ENCODE results near the gene ROR1. TPM values are rescaled to one million over a fixed set of nuclear protein-coding genes. Genes with fewer than 3 reads are reported as not detected.

ROR1 gene
- total RNA-seq, 1 donor from 2014 or later = 6.7 TPM

DNA sequence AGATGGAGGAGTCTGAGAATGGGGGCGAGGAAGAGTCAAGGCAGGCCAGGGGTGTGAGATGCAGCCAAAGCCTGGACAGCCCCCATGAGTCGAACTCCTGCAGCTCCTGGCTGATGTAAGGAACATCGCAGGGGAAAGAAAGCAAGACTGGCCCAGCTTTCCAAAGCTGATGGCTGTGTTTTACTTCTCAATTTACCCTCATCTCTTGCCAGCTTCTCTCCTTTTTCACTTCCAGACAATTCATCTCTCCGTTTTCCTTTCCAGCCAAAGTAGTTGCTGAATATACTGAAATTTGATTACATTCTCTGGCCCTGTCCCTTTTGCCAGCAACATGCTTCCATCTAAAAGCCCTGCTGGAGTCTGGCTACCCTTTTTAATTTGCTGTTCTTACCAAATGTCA is 389.6 kb downstream of the ROR1 start:
- TF ChIP-seq, protein P1, sequence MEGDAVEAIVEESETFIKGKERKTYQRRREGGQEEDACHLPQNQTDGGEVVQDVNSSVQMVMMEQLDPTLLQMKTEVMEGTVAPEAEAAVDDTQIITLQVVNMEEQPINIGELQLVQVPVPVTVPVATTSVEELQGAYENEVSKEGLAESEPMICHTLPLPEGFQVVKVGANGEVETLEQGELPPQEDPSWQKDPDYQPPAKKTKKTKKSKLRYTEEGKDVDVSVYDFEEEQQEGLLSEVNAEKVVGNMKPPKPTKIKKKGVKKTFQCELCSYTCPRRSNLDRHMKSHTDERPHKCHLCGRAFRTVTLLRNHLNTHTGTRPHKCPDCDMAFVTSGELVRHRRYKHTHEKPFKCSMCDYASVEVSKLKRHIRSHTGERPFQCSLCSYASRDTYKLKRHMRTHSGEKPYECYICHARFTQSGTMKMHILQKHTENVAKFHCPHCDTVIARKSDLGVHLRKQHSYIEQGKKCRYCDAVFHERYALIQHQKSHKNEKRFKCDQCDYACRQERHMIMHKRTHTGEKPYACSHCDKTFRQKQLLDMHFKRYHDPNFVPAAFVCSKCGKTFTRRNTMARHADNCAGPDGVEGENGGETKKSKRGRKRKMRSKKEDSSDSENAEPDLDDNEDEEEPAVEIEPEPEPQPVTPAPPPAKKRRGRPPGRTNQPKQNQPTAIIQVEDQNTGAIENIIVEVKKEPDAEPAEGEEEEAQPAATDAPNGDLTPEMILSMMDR (IDR thresholded peaks at IDR 0.05; ENCODE audit: unreplicated experiment) = no peak
- Mint-ChIP-seq H3K27ac (ENCODE audit: unreplicated experiment) (no peak overlapping the region), H3K4me1 (ENCODE audit: unreplicated experiment) (peaks cover 19% of the 10 kb centered on the region), H3K4me3 (ENCODE audit: unreplicated experiment) (no peak overlapping the region), H3K36me3 (ENCODE audit: low read depth, unreplicated experiment) (no peaks in the 10 kb centered on the region), H3K9me3 (ENCODE audit: unreplicated experiment) (no peaks in the 10 kb centered on the region), H3K27me3 (ENCODE audit: unreplicated experiment) (no peaks in the 10 kb centered on the region)
- DNase-seq (ENCODE audit: low spot score) = no peak

DNA sequence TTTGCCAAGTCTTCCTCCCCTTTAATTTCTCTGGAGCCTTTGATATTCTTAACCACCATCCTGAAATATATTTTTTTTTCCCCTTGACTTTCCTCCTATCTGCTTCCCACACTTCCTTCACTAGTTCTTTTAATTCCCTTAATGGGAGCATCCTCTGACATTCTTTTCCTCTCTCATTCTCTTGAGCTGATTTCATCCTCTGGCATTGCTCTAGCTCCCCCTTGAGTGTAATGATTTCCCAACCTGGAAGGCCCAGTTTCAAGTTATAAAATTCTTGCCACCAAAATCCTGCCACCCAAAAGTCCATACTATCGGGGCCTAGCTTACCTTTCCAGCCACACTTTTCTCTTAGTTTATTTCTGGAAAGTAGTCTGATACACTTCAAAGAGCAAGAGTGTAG is 390.2 kb downstream of the ROR1 start:
- DNase-seq (ENCODE audit: low spot score) = peak; percentile 12
- Mint-ChIP-seq H3K27me3 (ENCODE audit: unreplicated experiment) (no peaks in the 10 kb centered on the region), H3K27ac (ENCODE audit: unreplicated experiment) (no peak overlapping the region), H3K9me3 (ENCODE audit: unreplicated experiment) (no peaks in the 10 kb centered on the region), H3K4me1 (ENCODE audit: unreplicated experiment) (peaks cover 19% of the 10 kb centered on the region), H3K36me3 (ENCODE audit: low read depth, unreplicated experiment) (peaks cover under 1% of the 10 kb centered on the region), H3K4me3 (ENCODE audit: unreplicated experiment) (no peak overlapping the region)
- TF ChIP-seq, protein P1 (IDR thresholded peaks at IDR 0.05; ENCODE audit: unreplicated experiment) = no peak

DNA sequence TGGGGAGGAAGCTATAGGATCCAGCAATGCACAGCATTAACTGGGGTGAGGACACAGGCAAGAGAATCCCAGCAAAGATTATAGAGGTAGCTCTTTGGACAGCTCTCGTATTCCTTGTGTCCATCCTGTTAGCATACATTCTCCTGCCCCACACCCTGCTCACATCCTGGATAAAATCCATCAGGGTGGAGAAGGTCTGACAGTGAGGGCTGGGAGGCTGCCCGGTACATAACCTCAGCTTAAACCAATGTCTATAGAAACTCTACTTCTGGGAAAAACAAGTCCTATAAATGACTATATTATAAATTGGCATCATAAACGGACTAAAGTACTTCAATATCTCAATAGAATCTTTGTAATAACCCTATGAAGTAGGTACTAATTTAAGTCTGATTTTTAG is 392.8 kb downstream of the ROR1 start:
- Mint-ChIP-seq H3K4me3 (ENCODE audit: unreplicated experiment) (no peak overlapping the region), H3K9me3 (ENCODE audit: unreplicated experiment) (no peaks in the 10 kb centered on the region), H3K4me1 (ENCODE audit: unreplicated experiment) (peaks cover 18% of the 10 kb centered on the region), H3K27me3 (ENCODE audit: unreplicated experiment) (peaks cover 2% of the 10 kb centered on the region), H3K36me3 (ENCODE audit: low read depth, unreplicated experiment) (peaks cover 9% of the 10 kb centered on the region), H3K27ac (ENCODE audit: unreplicated experiment) (no peak overlapping the region)
- no peak for DNase-seq (ENCODE audit: low spot score)
- TF ChIP-seq, protein P1 (IDR thresholded peaks at IDR 0.05; ENCODE audit: unreplicated experiment) = no peak

DNA sequence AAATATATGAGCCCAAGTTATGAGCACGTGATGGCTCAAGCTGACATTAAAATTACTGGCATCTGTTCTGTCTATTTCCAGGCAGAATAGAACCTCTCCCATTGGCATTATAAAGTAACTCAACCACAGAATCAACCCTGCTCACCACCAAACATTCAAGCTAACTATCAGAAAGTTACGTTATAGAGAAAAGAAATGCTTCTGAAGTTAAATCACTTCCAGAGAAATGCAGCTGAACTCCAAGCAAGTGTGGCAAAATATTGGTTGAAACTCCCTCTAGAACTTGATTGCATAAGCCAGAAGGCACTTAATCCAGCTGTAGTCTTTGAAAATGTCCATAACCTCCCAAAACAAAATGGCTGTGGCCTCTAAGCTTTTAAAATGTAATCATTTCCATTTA is 393.4 kb downstream of the ROR1 start:
- Mint-ChIP-seq H3K4me1 (ENCODE audit: unreplicated experiment) (peaks cover 19% of the 10 kb centered on the region), H3K36me3 (ENCODE audit: low read depth, unreplicated experiment) (peaks cover 9% of the 10 kb centered on the region), H3K9me3 (ENCODE audit: unreplicated experiment) (no peaks in the 10 kb centered on the region), H3K4me3 (ENCODE audit: unreplicated experiment) (no peak overlapping the region), H3K27me3 (ENCODE audit: unreplicated experiment) (peaks cover 2% of the 10 kb centered on the region), H3K27ac (ENCODE audit: unreplicated experiment) (no peak overlapping the region)
- DNase-seq (ENCODE audit: low spot score) = no peak
- TF ChIP-seq, protein P1 (IDR thresholded peaks at IDR 0.05; ENCODE audit: unreplicated experiment) = no peak

DNA sequence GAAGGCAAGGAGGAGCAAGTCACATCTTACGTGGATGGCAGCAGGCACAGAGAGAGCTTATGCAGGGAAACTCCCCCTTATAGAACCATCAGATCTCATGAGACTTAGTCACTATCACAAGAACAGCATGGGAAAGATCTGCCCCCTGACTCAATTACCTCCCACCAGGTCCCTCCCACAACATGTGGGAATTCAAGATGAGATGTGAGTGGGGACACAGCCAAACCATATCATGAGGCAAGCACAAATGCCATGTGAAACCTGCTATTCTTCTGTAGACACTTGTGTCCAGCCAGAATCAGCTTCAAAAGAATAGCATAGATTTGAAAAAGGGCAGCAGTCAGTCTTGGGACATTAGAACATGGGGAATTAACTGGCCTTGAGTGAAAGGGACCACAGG is 397.4 kb downstream of the ROR1 start:
- DNase-seq (ENCODE audit: low spot score) = no peak
- Mint-ChIP-seq H3K4me3 (ENCODE audit: unreplicated experiment) (no peak overlapping the region), H3K4me1 (ENCODE audit: unreplicated experiment) (peaks cover 8% of the 10 kb centered on the region), H3K27me3 (ENCODE audit: unreplicated experiment) (peaks cover 2% of the 10 kb centered on the region), H3K27ac (ENCODE audit: unreplicated experiment) (no peak overlapping the region), H3K36me3 (ENCODE audit: low read depth, unreplicated experiment) (peaks cover 9% of the 10 kb centered on the region), H3K9me3 (ENCODE audit: unreplicated experiment) (no peaks in the 10 kb centered on the region)
- TF ChIP-seq, protein P1 (IDR thresholded peaks at IDR 0.05; ENCODE audit: unreplicated experiment) = no peak
